ENCODE measurements around the gene C1QL2. TPM values are rescaled to one million over a fixed set of nuclear protein-coding genes. Genes with fewer than 3 reads are reported as not detected.

Gene C1QL2
- polyA plus RNA-seq, 1 donor = not detected

Other genes starting within 250 kb of the C1QL2 start
- 1.4 TPM for gene MARCO, start 216.6 kb downstream of the C1QL2 start, polyA plus RNA-seq (ENCODE audit: insufficient read length)
- 25.5 TPM for gene STEAP3, start 65.1 kb upstream of the C1QL2 start, polyA plus RNA-seq (ENCODE audit: insufficient read length)
- 8.1 TPM for gene C2orf76, start 208.1 kb upstream of the C1QL2 start, polyA plus RNA-seq (ENCODE audit: insufficient read length)
- 264 TPM for gene DBI, start 208.2 kb upstream of the C1QL2 start, polyA plus RNA-seq (ENCODE audit: insufficient read length)

Data from hindlimb muscle (tissue), 1 donor.